Activated T-cell treated with anti-CD3 and anti-CD28 coated beads for 48 hours (primary cell): ENCODE data around the gene GLRA2.

ENCODE experiments used
- DNase-seq: peaks from one replicate; pipeline ENCODE4 v3.0.0-alpha.2; 2020; ENCODE audit warnings: low read depth

Gene GLRA2

GRCh38 chrX:14702145-14702544 lies 172.8 kb downstream of the GLRA2 start:
- DNase-seq, result no peak

GRCh38 chrX:14712096-14712495 lies 182.8 kb downstream of the GLRA2 start:
- no peak for DNase-seq

- DNase-seq, result no peak
Observed at GRCh38 chrX:14717949-14718348, 188.6 kb downstream of the GLRA2 start.

- no peak for DNase-seq
Observed at GRCh38 chrX:14718403-14718802, 189.1 kb downstream of the GLRA2 start.

GRCh38 chrX:14729058-14729457 lies 199.7 kb downstream of the GLRA2 start:
- no peak for DNase-seq

- no peak for DNase-seq
Observed at GRCh38 chrX:14738643-14739042, 209.3 kb downstream of the GLRA2 start.

- no peak for DNase-seq
Observed at GRCh38 chrX:14753441-14753840, 224.1 kb downstream of the GLRA2 start.

GRCh38 chrX:14758029-14758491 lies 228.7 kb downstream of the GLRA2 start:
- DNase-seq, result no peak

GRCh38 chrX:14775416-14775815 lies 246.1 kb downstream of the GLRA2 start:
- no peak for DNase-seq

- no peak for DNase-seq
Observed at GRCh38 chrX:14776901-14777300, 247.6 kb downstream of the GLRA2 start.

GRCh38 chrX:14777525-14777924 lies 248.2 kb downstream of the GLRA2 start:
- no peak for DNase-seq

GRCh38 chrX:14779580-14779979 lies 250.2 kb downstream of the GLRA2 start:
- DNase-seq, result no peak
